Mesodermal cell (in vitro differentiated cells): Measurements from ENCODE around the gene TCEA3.
A peak's percentile ranks its signal among the peaks of the same experiment; 100 is the strongest.

Experiments
- H3K27ac ChIP-seq: 2 replicates; pipeline ENCODE4 v1.7.0; 2013; ENCODE audit warnings: mild to moderate bottlenecking, low read depth, low read length, moderate library complexity; ENCODE audit not compliant: severe bottlenecking
- H3K36me3 ChIP-seq: 2 replicates; pipeline ENCODE4 v1.7.1; 2013; ENCODE audit warnings: mild to moderate bottlenecking, low read length, moderate library complexity; ENCODE audit not compliant: control insufficient read depth, insufficient read depth
- H3K4me1 ChIP-seq: one replicate; pipeline ENCODE4 v1.7.1; 2013; ENCODE audit warnings: mild to moderate bottlenecking, low read length; ENCODE audit not compliant: insufficient read depth, control insufficient read depth, poor library complexity, severe bottlenecking
- H3K4me3 ChIP-seq: 2 replicates; pipeline ENCODE4 v1.7.0; 2013; ENCODE audit warnings: low read length, control low read depth, mild to moderate bottlenecking; ENCODE audit not compliant: insufficient read depth, poor library complexity, severe bottlenecking; ENCODE audit errors: extremely low read depth
- H3K9me3 ChIP-seq: 2 replicates; pipeline ENCODE4 v1.7.1; 2013; ENCODE audit warnings: mild to moderate bottlenecking, low read length, moderate library complexity; ENCODE audit not compliant: control insufficient read depth
- WGBS, 2 experiments: methylation state at CpG; one replicate each; pipeline ENCODE4 v1.1.5; 2013; ENCODE audit warnings: missing lambda C conversion rate in 2 of 2; ENCODE audit not compliant: insufficient coverage in 2 of 2; 5-methylcytosine and 5-hydroxymethylcytosine counted together

Gene TCEA3

GRCh38 chr1:23421343-23421742, 3.2 kb downstream of the TCEA3 start:
- Histone ChIP-seq H3K27ac (no peak overlapping the region), H3K9me3 (peaks cover 5% of the 10 kb centered on the region), H3K4me3 (no peak overlapping the region), H3K36me3 (peaks cover 5% of the 10 kb centered on the region), H3K4me1 (peaks cover 10% of the 10 kb centered on the region)
- WGBS, 2 experiments = 71% methylated on average over 2 of the region's 3 CpGs; no CpG with 5 or more reads in 1 of the 2 experiments

DNA sequence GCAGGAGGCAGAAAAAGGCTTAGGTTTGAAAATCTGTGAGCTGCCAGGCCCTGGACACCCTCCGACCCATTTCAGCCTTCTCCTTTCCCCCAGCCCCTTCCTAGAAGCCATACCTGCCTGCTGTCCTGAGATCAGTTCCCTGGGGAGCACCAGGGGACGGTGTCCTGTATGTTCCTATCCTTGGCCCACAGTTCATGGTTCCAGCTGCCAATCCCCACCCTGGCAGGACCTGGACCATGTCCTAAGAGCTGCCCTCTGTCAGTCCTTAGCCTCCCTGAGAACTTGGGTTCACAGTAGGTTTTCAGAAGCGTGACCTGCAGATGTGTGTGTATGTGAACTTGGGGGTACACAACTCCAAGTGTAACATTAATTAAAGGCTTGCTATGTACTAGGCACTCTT, 3.8 kb downstream of the TCEA3 start:
- H3K4me1 ChIP-seq = peaks cover 10% of the 10 kb centered on the region

GRCh38 chr1:23419180-23419579, 5.4 kb downstream of the TCEA3 start:
- Histone ChIP-seq H3K4me3 (no peak overlapping the region), H3K27ac (no peak overlapping the region), H3K4me1 (peaks cover 4% of the 10 kb centered on the region), H3K9me3 (peaks cover 5% of the 10 kb centered on the region), H3K36me3 (no peaks in the 10 kb centered on the region)
- 10 to 12% methylated on average over 3 to 6 of the region's 6 CpGs for WGBS, 2 experiments

More for the DNA sequence above, 3.8 kb downstream of the TCEA3 start:
- H3K4me3 ChIP-seq = no peak overlapping the region
- 79 to 89% methylated on average over 2 of the region's 3 CpGs for WGBS, 2 experiments
- H3K27ac ChIP-seq = no peak overlapping the region
- no peaks in the 10 kb centered on the region for H3K36me3 ChIP-seq
- peaks cover 5% of the 10 kb centered on the region for H3K9me3 ChIP-seq

- Histone ChIP-seq H3K4me1 (peaks cover 6% of the 10 kb centered on the region), H3K36me3 (no peaks in the 10 kb centered on the region), H3K4me3 (no peak overlapping the region), H3K9me3 (peaks cover 5% of the 10 kb centered on the region), H3K27ac (no peak overlapping the region)
- 71 to 100% methylated on average over 2 of the region's 3 CpGs for WGBS, 2 experiments
Measured at GRCh38 chr1:23417570-23417969, 7.0 kb downstream of the TCEA3 start.

DNA sequence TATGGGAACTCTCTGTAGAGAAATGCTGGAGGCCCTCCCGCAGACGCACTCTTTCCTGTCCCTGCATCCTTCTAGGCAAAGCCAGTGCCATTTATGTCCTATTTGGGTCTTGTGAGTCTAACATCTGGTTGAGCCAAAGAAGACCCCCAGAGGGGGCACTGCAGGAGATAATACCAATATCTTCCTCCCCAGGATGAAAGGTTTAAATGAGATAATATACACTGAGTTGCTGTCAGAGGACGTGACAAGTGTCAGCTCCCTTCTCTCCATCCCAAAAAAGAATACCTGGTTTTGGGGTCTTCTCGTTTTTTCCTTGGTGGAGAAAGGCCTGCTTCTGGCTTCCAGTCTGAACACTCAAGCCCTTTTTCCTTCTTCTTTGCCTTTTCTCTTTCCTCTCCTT, 7.6 kb downstream of the TCEA3 start:
- Histone ChIP-seq H3K9me3 (peaks cover 5% of the 10 kb centered on the region), H3K4me1 (peaks cover 6% of the 10 kb centered on the region), H3K36me3 (no peaks in the 10 kb centered on the region), H3K4me3 (no peak overlapping the region), H3K27ac (no peak overlapping the region)
- WGBS, 2 experiments = 62 to 83% methylated on average over 3 to 4 of the region's 4 CpGs

DNA sequence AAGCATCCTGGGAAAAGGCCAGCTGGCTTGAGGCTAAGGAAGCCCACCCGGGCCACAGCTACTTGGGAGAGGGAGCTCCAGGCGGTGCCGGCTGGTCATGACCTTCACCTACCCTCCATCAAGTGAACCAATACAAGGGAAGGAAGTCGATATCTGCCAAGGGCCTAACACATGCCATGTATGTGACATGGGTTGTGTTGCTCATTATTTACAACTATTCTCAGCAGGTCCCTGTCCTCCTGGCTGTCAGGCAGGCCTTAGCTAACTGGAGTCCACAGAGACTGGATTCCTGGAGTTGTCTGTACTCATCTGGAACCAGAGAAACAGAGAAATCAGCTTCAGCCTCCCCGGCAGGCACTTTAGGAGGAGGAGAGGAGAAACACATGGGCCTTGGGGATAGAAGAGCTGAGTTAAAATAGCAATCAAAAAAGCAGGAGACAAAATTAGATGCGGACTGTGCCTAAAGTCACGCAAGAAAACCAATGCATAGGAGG, 15.7 kb downstream of the TCEA3 start:
- WGBS, 2 experiments = 84 to 100% methylated on average over 2 to 3 of the region's 7 CpGs

DNA sequence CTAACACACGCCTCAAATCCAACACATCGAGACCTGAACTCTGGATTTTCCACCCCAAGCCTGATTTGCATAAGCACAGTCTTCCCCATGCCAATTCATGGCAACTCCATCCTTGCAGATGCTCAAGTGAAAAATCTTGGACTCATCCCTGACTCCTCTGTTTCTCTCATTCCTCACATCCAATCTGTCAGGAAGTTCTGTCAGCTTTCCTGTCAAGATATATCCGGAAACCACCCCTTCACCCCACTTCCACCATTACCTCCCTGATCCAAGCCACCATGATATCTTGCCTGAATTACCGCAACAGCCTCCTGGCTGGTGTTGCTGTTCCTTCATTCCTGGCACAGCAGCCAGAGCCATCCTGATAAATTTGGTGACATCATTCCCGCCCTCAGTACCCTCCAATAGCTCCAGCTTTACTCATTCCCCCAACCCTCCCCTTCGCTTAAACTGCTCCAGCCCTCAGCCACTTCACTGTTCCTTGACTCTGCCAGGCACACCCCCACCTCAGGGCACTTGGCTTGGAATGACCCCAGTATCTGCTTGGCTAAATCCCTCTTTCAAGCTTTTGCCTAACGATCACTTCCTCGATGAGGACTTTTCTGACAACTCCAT, 17.4 kb downstream of the TCEA3 start:
- Histone ChIP-seq H3K4me3 (no peak overlapping the region), H3K4me1 (peaks cover 22% of the 10 kb centered on the region), H3K36me3 (no peaks in the 10 kb centered on the region), H3K27ac (no peak overlapping the region), H3K9me3 (no peaks in the 10 kb centered on the region)
- 86 to 88% methylated on average over 8 of the region's 8 CpGs for WGBS, 2 experiments

More for the DNA sequence above, 15.7 kb downstream of the TCEA3 start:
- Histone ChIP-seq H3K4me1 (peaks cover 10% of the 10 kb centered on the region), H3K9me3 (no peaks in the 10 kb centered on the region), H3K36me3 (no peaks in the 10 kb centered on the region), H3K27ac (no peak overlapping the region), H3K4me3 (no peak overlapping the region)

- H3K36me3 ChIP-seq = no peaks in the 10 kb centered on the region
Measured at GRCh38 chr1:23405946-23406345, 18.6 kb downstream of the TCEA3 start.

DNA sequence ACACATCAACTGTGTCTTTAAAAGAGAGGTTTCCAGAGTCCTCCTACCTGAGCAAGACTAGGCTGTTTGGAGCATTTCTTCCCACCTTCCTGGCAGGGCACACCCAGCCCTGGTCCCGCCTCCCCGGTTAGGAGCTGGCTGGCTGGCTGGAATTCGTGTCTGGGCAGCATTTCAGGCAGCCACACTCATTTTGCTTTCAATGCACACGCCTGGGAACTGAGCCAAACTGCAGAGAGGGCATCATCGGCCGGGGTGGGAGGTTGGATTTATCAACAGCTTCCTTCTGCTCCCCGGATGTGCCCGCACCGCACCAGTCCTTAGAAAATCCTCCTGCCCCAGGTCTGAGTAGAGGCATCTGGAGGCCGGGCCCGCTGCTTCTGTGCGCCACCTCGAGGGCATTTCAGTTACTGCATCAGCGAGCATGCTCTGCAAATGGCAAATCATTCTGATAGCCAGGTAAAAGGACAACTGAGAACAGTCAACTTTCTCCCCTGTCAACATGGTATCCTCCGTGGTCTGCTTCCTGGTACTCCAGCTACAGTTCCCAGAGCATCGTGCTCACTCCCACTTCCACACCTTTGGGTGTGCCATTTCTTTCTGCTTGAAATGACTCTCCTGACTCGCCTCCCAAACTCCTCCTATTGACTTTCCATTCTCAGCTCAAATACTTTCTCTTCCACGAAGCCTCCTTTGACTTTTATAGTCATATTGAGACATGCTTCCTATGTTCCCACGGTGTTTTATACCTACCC, 20.6 kb downstream of the TCEA3 start:
- H3K27ac ChIP-seq = peak overlapping the region; percentile 47
- no peak overlapping the region for H3K4me3 ChIP-seq
- H3K4me1 ChIP-seq = peaks cover 23% of the 10 kb centered on the region
- no peaks in the 10 kb centered on the region for H3K36me3 ChIP-seq
- WGBS, 2 experiments = 10 to 15% methylated on average over 14 to 18 of the region's 19 CpGs
- no peaks in the 10 kb centered on the region for H3K9me3 ChIP-seq

More at GRCh38 chr1:23405946-23406345, 18.6 kb downstream of the TCEA3 start:
- Histone ChIP-seq H3K4me3 (no peak overlapping the region), H3K4me1 (peaks cover 20% of the 10 kb centered on the region), H3K9me3 (no peaks in the 10 kb centered on the region), H3K27ac (no peak overlapping the region)
- WGBS, 2 experiments = 78% methylated on average over 3 of the region's 3 CpGs

DNA sequence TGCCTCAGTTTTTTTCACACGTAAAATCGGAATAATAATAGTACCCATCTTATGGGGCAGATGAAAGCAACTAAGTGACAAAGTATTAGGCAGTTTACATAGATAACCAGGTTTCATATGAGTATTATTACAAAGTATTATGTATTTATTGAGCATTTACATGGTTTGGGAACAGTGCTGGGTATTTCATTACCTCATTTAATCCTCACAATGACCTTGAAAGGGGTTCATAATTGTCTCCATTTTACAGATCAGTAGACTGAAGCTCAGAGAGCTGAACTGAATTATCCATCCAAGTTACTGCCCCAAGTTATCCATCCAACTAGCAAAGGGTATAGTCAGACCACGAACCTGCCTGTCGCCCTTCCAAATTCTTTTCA, 21.2 kb downstream of the TCEA3 start:
- 75 to 78% methylated on average over 2 of the region's 4 CpGs for WGBS, 2 experiments
- H3K27ac ChIP-seq = peak overlapping the region; percentile 49
- peaks cover 23% of the 10 kb centered on the region for H3K4me1 ChIP-seq

DNA sequence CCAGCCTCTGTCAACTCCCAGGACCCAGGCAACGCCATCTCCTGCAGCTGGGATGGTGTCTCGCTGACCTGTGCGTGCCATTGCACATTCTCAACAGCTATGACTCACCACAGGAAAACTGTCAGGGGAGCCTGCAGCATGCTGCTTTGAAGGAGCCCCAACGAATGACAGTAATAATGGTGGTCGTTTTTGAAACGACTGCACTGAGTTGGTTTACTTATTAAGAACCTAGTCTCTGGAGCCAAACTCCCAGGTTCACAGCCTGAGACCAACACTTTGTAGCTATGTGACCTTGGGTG, 21.6 kb downstream of the TCEA3 start:
- Histone ChIP-seq H3K4me1 (peaks cover 23% of the 10 kb centered on the region), H3K9me3 (no peaks in the 10 kb centered on the region), H3K4me3 (no peak overlapping the region), H3K27ac (peak overlapping the region; percentile 49), H3K36me3 (no peaks in the 10 kb centered on the region)
- 48 to 88% methylated on average over 3 to 6 of the region's 6 CpGs for WGBS, 2 experiments

More for the DNA sequence above, 21.2 kb downstream of the TCEA3 start:
- H3K9me3 ChIP-seq = no peaks in the 10 kb centered on the region
- no peaks in the 10 kb centered on the region for H3K36me3 ChIP-seq
- no peak overlapping the region for H3K4me3 ChIP-seq
